Neural cell (in vitro differentiated cells): ENCODE data around the gene VEPH1. TPM values are rescaled to one million over a fixed set of nuclear protein-coding genes. Genes with fewer than 3 reads are reported as not detected.

ENCODE experiments used
- H2AFZ ChIP-seq: fragments of 200-600, 300-800 bp; sonication (generic), shearing (Covaris generic); 2 replicates; pipeline ENCODE4 v1.6.0; 2014; ENCODE audit warnings: low read depth, mild to moderate bottlenecking, antibody characterized with exemption, low read length, moderate library complexity
- H3F3A ChIP-seq: fragments of 200-600 bp; shearing (Covaris generic); 2 replicates; pipeline ENCODE4 v1.6.1; 2016; ENCODE audit warnings: mild to moderate bottlenecking, moderate library complexity, mixed read lengths, antibody characterized with exemption, low read length; ENCODE audit not compliant: insufficient read depth, poor library complexity, severe bottlenecking
- H3K27ac ChIP-seq: fragments of 200-600, 300-800 bp; sonication (generic), shearing (Covaris generic); 2 replicates; pipeline ENCODE4 v1.5.1; 2014; ENCODE audit warnings: mild to moderate bottlenecking, low read length, moderate library complexity
- H3K27me3 ChIP-seq: fragments of 300-800, 200-600 bp; sonication (generic), shearing (Covaris generic); 2 replicates; pipeline ENCODE4 v1.6.0; 2014; ENCODE audit warnings: mild to moderate bottlenecking, low read depth, low read length, moderate library complexity; ENCODE audit not compliant: insufficient read depth
- H3K36me3 ChIP-seq: fragments of 300-800, 200-600 bp; sonication (generic), shearing (Covaris generic); 2 replicates; pipeline ENCODE4 v1.5.1; 2014; ENCODE audit warnings: mild to moderate bottlenecking, antibody characterized with exemption, low read length, moderate library complexity; ENCODE audit not compliant: insufficient read depth
- H3K4me2 ChIP-seq: fragments of 300-800, 200-600 bp; sonication (generic), shearing (Covaris generic); 2 replicates; pipeline ENCODE4 v1.6.0; 2014; ENCODE audit warnings: mild to moderate bottlenecking, low read length
- H3K4me3 ChIP-seq: fragments of 300-800, 200-600 bp; sonication (generic), shearing (Covaris generic); 2 replicates; pipeline ENCODE4 v1.5.1; 2014; ENCODE audit warnings: mild to moderate bottlenecking, low read length, moderate library complexity
- H3K79me2 ChIP-seq: fragments of 200-600 bp; shearing (Covaris generic); replicated peaks from 2 replicates; pipeline ENCODE4 v1.6.0; 2014; ENCODE audit warnings: mild to moderate bottlenecking, low read length, moderate library complexity; ENCODE audit not compliant: insufficient read depth
- H3K9ac ChIP-seq: fragments of 300-800, 200-600 bp; sonication (generic), shearing (Covaris generic); 2 replicates; pipeline ENCODE4 v1.6.1; 2016; ENCODE audit warnings: mild to moderate bottlenecking, low read length, mixed read lengths
- H3K9me2 ChIP-seq: fragments of 200-600 bp; shearing (Covaris generic); 2 replicates; pipeline ENCODE4 v1.6.1; 2016; ENCODE audit warnings: mild to moderate bottlenecking, low read length, mixed read lengths; ENCODE audit not compliant: insufficient read depth
- H3K9me3 ChIP-seq: fragments of 200-600, 300-800 bp; sonication (generic), shearing (Covaris generic); 2 replicates; pipeline ENCODE4 v1.6.1; 2016; ENCODE audit warnings: mild to moderate bottlenecking, mixed run types, low read length, moderate library complexity, mixed read lengths
- H4K20me1 ChIP-seq: fragments of 200-600 bp; shearing (Covaris generic); 2 replicates; pipeline ENCODE4 v1.6.1; 2016; ENCODE audit warnings: mild to moderate bottlenecking, mixed run types; ENCODE audit not compliant: insufficient read depth
- EP300 ChIP-seq: fragments of 450-650 bp; conservative IDR thresholded peaks from 2 replicates; pipeline ENCODE4 v1.6.1; 2014; ENCODE audit warnings: antibody characterized with exemption, mild to moderate bottlenecking, moderate library complexity; ENCODE audit not compliant: poor library complexity, severe bottlenecking
- EZH2 ChIP-seq: fragments of 200-600, 300-800 bp; shearing (Covaris generic), sonication (generic); IDR thresholded peaks from 2 replicates; pipeline ENCODE4 v1.6.1; 2014; ENCODE audit warnings: antibody characterized with exemption, low read length, borderline replicate concordance, mild to moderate bottlenecking; ENCODE audit not compliant: insufficient read depth, poor library complexity, severe bottlenecking
- MXI1 ChIP-seq: fragments of 450-650 bp; conservative IDR thresholded peaks from 2 replicates; pipeline ENCODE4 v1.6.1; 2014; ENCODE audit warnings: antibody characterized with exemption, mild to moderate bottlenecking; ENCODE audit not compliant: poor library complexity, severe bottlenecking
- POLR2AphosphoS5 ChIP-seq: IDR thresholded peaks from 2 replicates; pipeline ENCODE4 v1.6.1; 2012
- RAD21 ChIP-seq: fragments of 450-650 bp; conservative IDR thresholded peaks from 2 replicates; pipeline ENCODE4 v1.6.1; 2014; ENCODE audit warnings: antibody characterized with exemption, mild to moderate bottlenecking, moderate library complexity
- REST ChIP-seq: IDR thresholded peaks from 2 replicates; pipeline ENCODE4 v1.6.1; 2012; ENCODE audit warnings: borderline replicate concordance
- SMC3 ChIP-seq: fragments of 450-650 bp; conservative IDR thresholded peaks from 2 replicates; pipeline ENCODE4 v1.6.1; 2014; ENCODE audit warnings: antibody characterized with exemption, mild to moderate bottlenecking, moderate library complexity; ENCODE audit not compliant: poor library complexity
- TAF1 ChIP-seq: IDR thresholded peaks from 2 replicates; pipeline ENCODE4 v1.6.1; 2012; ENCODE audit warnings: low read depth
- polyA plus RNA-seq: library from polyadenylated mRNA; depleted of rRNA; stranded (reverse); fragments of >200 nt; gene quantifications from 2 replicates; pipeline ENCODE4 v1.2.3, GENCODE V29; 2014
- TF ChIP-seq, protein P1 (sequence below): fragments of 450-650 bp; IDR thresholded peaks from 2 replicates; pipeline ENCODE4 v1.5.1; 2014; ENCODE audit warnings: antibody characterized with exemption, mild to moderate bottlenecking, moderate library complexity; ENCODE audit not compliant: poor library complexity, severe bottlenecking

VEPH1 gene
- polyA plus RNA-seq, 1 donor from 2014 or later: 0.89 TPM

- H3K9ac ChIP-seq: no peak overlapping the region
- no peaks in the 10 kb centered on the region for H3K9me3 ChIP-seq
- no peak overlapping the region for H3K4me3 ChIP-seq
- H3F3A ChIP-seq: no peaks in the 10 kb centered on the region
- H3K27ac ChIP-seq: no peak overlapping the region
- H4K20me1 ChIP-seq: no peaks in the 10 kb centered on the region
- H3K27me3 ChIP-seq: no peaks in the 10 kb centered on the region
- no peak overlapping the region for H2AFZ ChIP-seq
- H3K4me2 ChIP-seq: no peak overlapping the region
- no peaks in the 10 kb centered on the region for H3K36me3 ChIP-seq
- H3K79me2 ChIP-seq: no peaks in the 10 kb centered on the region
- TF ChIP-seq, protein P1, sequence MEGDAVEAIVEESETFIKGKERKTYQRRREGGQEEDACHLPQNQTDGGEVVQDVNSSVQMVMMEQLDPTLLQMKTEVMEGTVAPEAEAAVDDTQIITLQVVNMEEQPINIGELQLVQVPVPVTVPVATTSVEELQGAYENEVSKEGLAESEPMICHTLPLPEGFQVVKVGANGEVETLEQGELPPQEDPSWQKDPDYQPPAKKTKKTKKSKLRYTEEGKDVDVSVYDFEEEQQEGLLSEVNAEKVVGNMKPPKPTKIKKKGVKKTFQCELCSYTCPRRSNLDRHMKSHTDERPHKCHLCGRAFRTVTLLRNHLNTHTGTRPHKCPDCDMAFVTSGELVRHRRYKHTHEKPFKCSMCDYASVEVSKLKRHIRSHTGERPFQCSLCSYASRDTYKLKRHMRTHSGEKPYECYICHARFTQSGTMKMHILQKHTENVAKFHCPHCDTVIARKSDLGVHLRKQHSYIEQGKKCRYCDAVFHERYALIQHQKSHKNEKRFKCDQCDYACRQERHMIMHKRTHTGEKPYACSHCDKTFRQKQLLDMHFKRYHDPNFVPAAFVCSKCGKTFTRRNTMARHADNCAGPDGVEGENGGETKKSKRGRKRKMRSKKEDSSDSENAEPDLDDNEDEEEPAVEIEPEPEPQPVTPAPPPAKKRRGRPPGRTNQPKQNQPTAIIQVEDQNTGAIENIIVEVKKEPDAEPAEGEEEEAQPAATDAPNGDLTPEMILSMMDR: no peak
- TF ChIP-seq REST: no peak
- TF ChIP-seq EP300: no peak
- no peak for TF ChIP-seq MXI1
- no peak for TF ChIP-seq RAD21
- no peak for TF ChIP-seq POLR2AphosphoS5
- TF ChIP-seq SMC3: no peak
- no peak for TF ChIP-seq TAF1
- TF ChIP-seq EZH2: no peak
- no peaks in the 10 kb centered on the region for H3K9me2 ChIP-seq
Observed at GRCh38 chr3:157318639-157319288, 184.5 kb downstream of the VEPH1 start.

- no peaks in the 10 kb centered on the region for H3K9me3 ChIP-seq
- no peak overlapping the region for H2AFZ ChIP-seq
- no peaks in the 10 kb centered on the region for H3F3A ChIP-seq
- H3K4me2 ChIP-seq: no peak overlapping the region
- no peaks in the 10 kb centered on the region for H4K20me1 ChIP-seq
- no peak for TF ChIP-seq SMC3
- TF ChIP-seq, protein P1: no peak
- no peak for TF ChIP-seq POLR2AphosphoS5
- no peak for TF ChIP-seq EP300
- TF ChIP-seq REST: no peak
- no peak for TF ChIP-seq EZH2
- TF ChIP-seq MXI1: no peak
- no peak for TF ChIP-seq RAD21
- no peak for TF ChIP-seq TAF1
- H3K4me3 ChIP-seq: no peak overlapping the region
- no peaks in the 10 kb centered on the region for H3K27me3 ChIP-seq
- H3K36me3 ChIP-seq: no peaks in the 10 kb centered on the region
- no peak overlapping the region for H3K27ac ChIP-seq
- H3K79me2 ChIP-seq: no peaks in the 10 kb centered on the region
- H3K9me2 ChIP-seq: no peaks in the 10 kb centered on the region
- H3K9ac ChIP-seq: no peak overlapping the region
Observed at GRCh38 chr3:157317895-157318294, 185.3 kb downstream of the VEPH1 start.
